Measurements from ENCODE around the gene RFX3.

The RFX3 gene

DNA sequence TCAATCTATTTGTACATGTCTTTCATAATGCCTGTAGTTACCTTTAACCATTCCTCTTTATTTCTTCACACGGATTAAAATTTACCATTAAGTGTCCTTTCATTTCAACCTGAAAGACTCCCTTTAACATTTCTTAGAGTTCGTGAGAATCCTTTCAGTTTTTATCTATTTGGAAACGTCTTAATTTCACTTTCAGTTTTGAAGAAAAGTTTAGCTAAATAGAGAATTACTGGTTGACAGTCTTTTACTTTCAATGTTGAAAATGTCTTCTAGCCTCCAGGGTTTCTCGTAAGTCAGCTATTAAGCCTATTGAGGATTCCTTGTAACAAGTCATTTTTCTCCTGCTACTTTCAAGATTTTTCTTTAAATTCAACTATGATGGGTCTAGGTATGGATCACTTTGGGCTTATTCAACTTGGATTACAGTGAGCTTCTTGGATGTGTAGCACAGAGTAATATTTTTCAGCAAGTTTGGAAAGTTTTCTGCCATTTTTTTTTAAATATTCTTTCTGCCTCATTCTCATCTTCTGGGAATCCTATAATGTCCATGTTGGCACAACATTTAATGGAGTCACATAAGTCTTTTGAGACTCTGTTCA is 48.5 kb downstream of the RFX3 start:
- peak; percentile 6 for DNase-seq (ENCODE audit: extremely low spot score)
- TF ChIP-seq, protein P1, sequence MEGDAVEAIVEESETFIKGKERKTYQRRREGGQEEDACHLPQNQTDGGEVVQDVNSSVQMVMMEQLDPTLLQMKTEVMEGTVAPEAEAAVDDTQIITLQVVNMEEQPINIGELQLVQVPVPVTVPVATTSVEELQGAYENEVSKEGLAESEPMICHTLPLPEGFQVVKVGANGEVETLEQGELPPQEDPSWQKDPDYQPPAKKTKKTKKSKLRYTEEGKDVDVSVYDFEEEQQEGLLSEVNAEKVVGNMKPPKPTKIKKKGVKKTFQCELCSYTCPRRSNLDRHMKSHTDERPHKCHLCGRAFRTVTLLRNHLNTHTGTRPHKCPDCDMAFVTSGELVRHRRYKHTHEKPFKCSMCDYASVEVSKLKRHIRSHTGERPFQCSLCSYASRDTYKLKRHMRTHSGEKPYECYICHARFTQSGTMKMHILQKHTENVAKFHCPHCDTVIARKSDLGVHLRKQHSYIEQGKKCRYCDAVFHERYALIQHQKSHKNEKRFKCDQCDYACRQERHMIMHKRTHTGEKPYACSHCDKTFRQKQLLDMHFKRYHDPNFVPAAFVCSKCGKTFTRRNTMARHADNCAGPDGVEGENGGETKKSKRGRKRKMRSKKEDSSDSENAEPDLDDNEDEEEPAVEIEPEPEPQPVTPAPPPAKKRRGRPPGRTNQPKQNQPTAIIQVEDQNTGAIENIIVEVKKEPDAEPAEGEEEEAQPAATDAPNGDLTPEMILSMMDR (IDR thresholded peaks at IDR 0.05; ENCODE audit: control extremely low read depth, extremely low read depth, low read depth, missing control alignments) = no peak
- POLR2A ChIA-PET = interaction anchor here (0.6 to 2.3 kb wide), 2 partner anchors 49 to 633 kb away, joined by 4 to 9 read pairs; partner anchors contain the start of genes PUM3 and RFX3

DNA sequence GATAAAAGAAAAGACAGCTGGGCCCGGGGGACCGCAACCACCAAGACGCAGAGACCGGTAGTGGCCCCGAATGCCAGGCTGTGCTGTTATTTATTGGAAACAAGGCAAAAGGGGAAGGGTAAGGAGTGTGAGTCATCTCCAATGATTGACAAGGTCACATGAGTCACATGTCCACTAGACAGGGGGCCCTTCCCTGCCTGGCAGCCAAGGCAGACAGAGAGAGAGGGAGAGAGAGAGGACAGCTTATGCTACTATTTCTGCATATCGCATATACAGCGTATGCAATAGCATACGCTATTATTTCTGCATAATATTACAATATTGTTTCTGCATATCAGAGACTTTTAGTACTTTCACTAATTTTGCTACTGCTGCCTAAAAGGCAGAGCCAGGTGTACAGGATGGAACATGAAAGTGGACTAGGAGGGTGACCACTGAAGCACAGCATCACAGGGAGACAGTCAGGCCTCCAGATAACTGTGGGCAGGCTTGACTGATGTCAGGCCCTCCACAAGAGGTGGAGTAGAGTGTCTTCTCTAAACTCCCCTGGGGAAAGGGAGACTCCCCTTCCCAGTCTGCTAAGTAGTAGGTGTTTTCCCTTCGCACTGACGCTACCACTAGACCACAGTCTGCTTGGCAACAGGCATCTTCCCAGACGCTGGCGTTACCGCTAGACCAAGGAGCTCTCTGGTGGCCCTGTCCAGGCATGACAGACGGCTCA is 50.3 kb downstream of the RFX3 start:
- TF ChIP-seq, protein P1 (IDR thresholded peaks at IDR 0.05; ENCODE audit: control extremely low read depth, extremely low read depth, low read depth, missing control alignments) = peak; percentile 29
- DNase-seq (ENCODE audit: extremely low spot score) = no peak
- ChIA-PET CTCF (interaction anchor here (1.3 to 1.5 kb wide), 8 partner anchors 8 to 234 kb away, joined by 3 to 8 read pairs (median 4); no protein-coding TSS in a partner anchor), POLR2A (interaction anchor here (0.7 to 1.0 kb wide), 3 partner anchors 51 to 52 kb away, joined by 4 to 10 read pairs (median 5); partner anchors contain the start of gene RFX3)

More for the DNA sequence above, 48.5 kb downstream of the RFX3 start:
- CTCF ChIA-PET = interaction anchor here (1.0 to 2.3 kb wide), 6 partner anchors 10 to 236 kb away, joined by 3 to 9 read pairs (median 6); no protein-coding TSS in a partner anchor

DNA sequence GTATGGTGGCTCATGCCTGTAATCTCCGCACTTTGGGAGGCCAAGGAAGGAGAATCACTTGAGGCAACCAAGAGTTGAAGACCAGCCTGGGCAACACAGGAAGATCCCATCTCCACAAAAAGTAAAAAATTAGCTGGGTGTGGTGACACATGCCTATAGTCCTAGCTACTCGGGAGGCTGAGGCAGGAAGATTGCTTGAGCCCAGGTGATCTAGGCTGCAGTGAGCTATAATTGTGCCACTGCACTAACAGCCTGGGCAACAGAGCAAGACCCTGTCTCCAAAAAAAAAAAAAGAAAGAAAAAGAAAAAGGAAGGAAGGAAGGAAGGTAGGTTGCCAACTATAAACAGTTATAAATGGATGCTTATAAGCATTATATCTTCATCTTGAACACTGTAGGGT is 51.0 kb downstream of the RFX3 start:
- TF ChIP-seq, protein P1 (IDR thresholded peaks at IDR 0.05; ENCODE audit: control extremely low read depth, extremely low read depth, low read depth, missing control alignments) = no peak
- DNase-seq (ENCODE audit: extremely low spot score) = no peak
- ChIA-PET POLR2A (interaction anchor here (1.0 kb wide), 1 partner anchor 52 kb away, joined by 10 read pairs; no protein-coding TSS in a partner anchor), CTCF (interaction anchor here (1.5 to 3.1 kb wide), 3 partner anchors 34 to 53 kb away, joined by 3 to 12 read pairs (median 5); no protein-coding TSS in a partner anchor)

DNA sequence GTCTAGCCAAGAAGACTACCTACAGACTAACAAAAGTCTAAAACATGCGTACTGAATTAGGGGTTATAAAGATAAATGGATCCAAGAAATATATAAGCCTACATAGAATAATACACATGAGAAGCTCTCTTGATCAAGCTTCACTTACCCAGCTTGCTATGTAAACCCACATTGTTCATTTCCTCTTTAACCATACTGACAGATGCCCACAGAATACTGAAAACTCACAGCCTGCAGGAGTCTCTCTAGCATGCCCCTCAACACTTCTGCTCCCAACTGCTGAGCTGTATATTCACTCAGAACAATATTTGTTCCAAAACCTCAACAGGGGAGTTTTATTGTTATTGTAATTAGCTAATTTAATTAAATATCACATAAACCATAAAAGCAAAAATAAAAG is 52.4 kb downstream of the RFX3 start:
- no peak for DNase-seq (ENCODE audit: extremely low spot score)
- TF ChIP-seq, protein P1 (IDR thresholded peaks at IDR 0.05; ENCODE audit: control extremely low read depth, extremely low read depth, low read depth, missing control alignments) = no peak
- ChIA-PET CTCF (interaction anchor here (1.0 to 3.1 kb wide), 4 partner anchors 32 to 232 kb away, joined by 3 to 12 read pairs (median 4); no protein-coding TSS in a partner anchor), POLR2A (interaction anchor here (0.7 kb wide), 1 partner anchor 52 kb away, joined by 3 read pairs; no protein-coding TSS in a partner anchor)

DNA sequence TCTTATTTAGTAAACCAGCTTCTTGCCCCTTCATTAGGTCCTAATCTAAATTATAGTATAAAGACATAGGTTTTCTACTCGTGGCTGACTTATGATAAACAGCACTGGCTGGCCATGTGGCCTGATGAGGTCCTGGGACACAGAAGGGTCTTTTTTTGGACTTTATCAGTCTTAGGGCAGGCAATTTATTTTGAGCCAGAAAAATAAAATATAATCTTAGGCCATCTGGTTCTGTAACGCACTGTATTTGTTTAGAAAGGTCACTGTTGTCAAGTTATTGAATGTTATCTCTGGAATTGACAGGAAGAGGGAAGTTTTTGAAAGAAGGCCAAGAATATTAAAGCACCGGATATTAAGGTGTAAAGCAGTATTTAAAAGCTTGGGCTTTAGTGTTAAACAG is 53.9 kb downstream of the RFX3 start:
- ChIA-PET CTCF (interaction anchor here (1.3 to 3.1 kb wide), 2 partner anchors 8 to 31 kb away, joined by 3 to 12 read pairs; no protein-coding TSS in a partner anchor), POLR2A (no interaction called here)
- TF ChIP-seq, protein P1 (IDR thresholded peaks at IDR 0.05; ENCODE audit: control extremely low read depth, extremely low read depth, low read depth, missing control alignments) = no peak
- DNase-seq (ENCODE audit: extremely low spot score) = no peak

DNA sequence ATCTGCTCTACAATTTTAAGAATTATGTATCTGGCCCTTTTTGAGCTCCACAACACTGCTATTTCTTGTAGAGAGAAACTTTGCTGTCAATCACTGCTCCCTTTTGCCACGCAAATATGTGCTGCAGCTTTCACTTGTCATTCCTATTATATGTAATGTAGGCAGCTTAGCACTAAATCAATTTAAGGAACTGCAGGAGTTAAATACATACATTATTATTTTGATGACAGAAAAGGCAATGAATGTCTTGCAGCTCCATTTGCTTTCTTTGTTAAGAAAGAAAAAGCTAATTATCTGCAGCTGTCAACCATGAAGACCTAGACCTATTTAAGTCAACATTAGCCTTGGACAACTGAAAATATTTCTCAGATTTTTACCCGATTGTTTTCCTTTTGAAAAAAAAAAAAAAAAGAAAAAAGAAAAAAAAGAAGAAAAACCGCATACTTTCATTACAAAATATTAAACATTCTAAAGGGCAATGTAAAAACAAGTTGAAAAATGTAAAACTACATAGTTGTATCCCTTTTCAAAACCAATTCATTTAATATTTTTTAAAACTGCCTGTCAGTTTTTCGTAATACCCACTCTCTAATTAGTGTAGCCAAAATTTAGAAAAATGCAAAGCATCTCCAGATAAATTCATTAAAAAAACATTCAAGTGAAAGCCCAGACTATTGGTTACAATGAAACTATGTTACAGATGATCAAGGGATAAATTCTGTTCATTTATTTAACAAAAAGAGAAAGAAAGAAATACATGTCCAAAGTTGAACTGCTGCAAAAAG is 57.2 kb downstream of the RFX3 start:
- no peak for DNase-seq (ENCODE audit: extremely low spot score)
- POLR2A ChIA-PET = no interaction called here
- CTCF ChIA-PET = interaction anchor here (0.8 to 2.5 kb wide), 11 partner anchors 8 to 898 kb away, joined by 3 to 8 read pairs (median 5); no protein-coding TSS in a partner anchor
- TF ChIP-seq, protein P1 (IDR thresholded peaks at IDR 0.05; ENCODE audit: control extremely low read depth, extremely low read depth, low read depth, missing control alignments) = no peak

Data from GM10248 (cell line).